Measurements from ENCODE around the gene FER. TPM values are rescaled to one million over a fixed set of nuclear protein-coding genes. Genes with fewer than 3 reads are reported as not detected.

The FER gene
- total and polyA plus RNA-seq, 9 of the 15 experiments (the other 6 are each of a cell fraction or from before 2014, with no cell fraction given), result 6.7 to 18.2 (median 8.9) TPM

GRCh38 chr5:108760512-108760911 lies 12.8 kb downstream of the FER start:
- Histone ChIP-seq H3K27ac (ENCODE audit: extremely low read depth, low read depth, low read length) (no peak overlapping the region), H3K27me3 (ENCODE audit: control insufficient read depth in 2 of 2, insufficient read depth in 2 of 2, low read length in 2 of 2) (no peaks in the 10 kb centered on the region), H3K9me1 (ENCODE audit: control insufficient read depth, insufficient read depth, low read length) (no peaks in the 10 kb centered on the region), H3K79me2 (ENCODE audit: control insufficient read depth, insufficient read depth, low read length) (no peaks in the 10 kb centered on the region), H2AFZ (ENCODE audit: low read depth, low read length) (no peak overlapping the region), H3K36me3 (ENCODE audit: control insufficient read depth, insufficient read depth, low read length) (no peaks in the 10 kb centered on the region), H4K20me1 (replicated peaks; ENCODE audit: control insufficient read depth, insufficient read depth, low read length) (no peaks in the 10 kb centered on the region), H3K4me3 (no peak overlapping the region), H3K4me2 (ENCODE audit: insufficient read depth, low read length) (no peak overlapping the region), H3K9me3 (replicated peaks; ENCODE audit: control insufficient read depth, insufficient read depth, low read depth, low read length) (no peaks in the 10 kb centered on the region), H3K4me1 (replicated peaks in 1 of 2; ENCODE audit: control insufficient read depth in 2 of 2, insufficient read depth in 2 of 2, low read length in 2 of 2) (peaks cover 0 to 13% of the 10 kb centered on the region in 2 experiments; a peak in 3 of 5 replicates), H3K9ac (ENCODE audit: insufficient read depth in 1 of 2, low read depth in 2 of 2, low read length in 2 of 2) (no peak overlapping the region)
- TF ChIP-seq NCOA4 (IDR thresholded peaks at IDR 0.05; ENCODE audit: partially characterized antibody) (no peak), PBX2 (CRISPR knock-in tag; IDR thresholded peaks at IDR 0.05; ENCODE audit: low read depth) (no peak), PBX2 (tag; conservative IDR thresholded peaks at IDR 0.05; ENCODE audit: low read depth) (no peak), EZH2 (IDR thresholded peaks at IDR 0.05; ENCODE audit: borderline replicate concordance, low read depth, low read length) (no peak), TRIM28 (IDR thresholded peaks at IDR 0.05) (no peak), CBX2 (IDR thresholded peaks at IDR 0.05; ENCODE audit: insufficient read depth, low read length, poor library complexity, severe bottlenecking) (no peak), TEAD4 (IDR thresholded peaks at IDR 0.05; ENCODE audit: low read length) (no peak), TEAD4 (CRISPR knock-in tag; IDR thresholded peaks at IDR 0.05; ENCODE audit: borderline replicate concordance) (no peak), ZKSCAN1 (IDR thresholded peaks at IDR 0.05; ENCODE audit: low read depth, low read length) (no peak), NUFIP1 (IDR thresholded peaks at IDR 0.05; ENCODE audit: partially characterized antibody) (no peak), KDM1A (IDR thresholded peaks at IDR 0.05) (no peak), E2F1 (CRISPR knock-in tag; IDR thresholded peaks at IDR 0.05) (no peak), TSC22D4 (tag; IDR thresholded peaks at IDR 0.05) (no peak)
- in situ Hi-C loops (cut with MboI) (no loop called here), intact Hi-C loops (cut with micrococcal nuclease) (no loop called here)
- FAIRE-seq (no peak), ATAC-seq (no peak), DNase-seq (ENCODE audit: extremely low read depth in 1 of 4, low spot score in 3 of 4) (no peak)
- BruUV-seq (replicated peaks), result no TSS peak
- WGBS (ENCODE audit: insufficient coverage, low coverage, missing lambda C conversion rate), result 100% methylated on average over 1 of the region's 1 CpG
- CTCF ChIA-PET (ENCODE audit: low intra/inter-chr PET ratio), result no interaction called here
- POLR2A ChIA-PET, result interaction anchor here (2.2 kb wide), 1 partner anchor 10 kb away, joined by 6 read pairs; no protein-coding TSS in a partner anchor
